ENCODE data around the gene MYOD1.

DNA sequence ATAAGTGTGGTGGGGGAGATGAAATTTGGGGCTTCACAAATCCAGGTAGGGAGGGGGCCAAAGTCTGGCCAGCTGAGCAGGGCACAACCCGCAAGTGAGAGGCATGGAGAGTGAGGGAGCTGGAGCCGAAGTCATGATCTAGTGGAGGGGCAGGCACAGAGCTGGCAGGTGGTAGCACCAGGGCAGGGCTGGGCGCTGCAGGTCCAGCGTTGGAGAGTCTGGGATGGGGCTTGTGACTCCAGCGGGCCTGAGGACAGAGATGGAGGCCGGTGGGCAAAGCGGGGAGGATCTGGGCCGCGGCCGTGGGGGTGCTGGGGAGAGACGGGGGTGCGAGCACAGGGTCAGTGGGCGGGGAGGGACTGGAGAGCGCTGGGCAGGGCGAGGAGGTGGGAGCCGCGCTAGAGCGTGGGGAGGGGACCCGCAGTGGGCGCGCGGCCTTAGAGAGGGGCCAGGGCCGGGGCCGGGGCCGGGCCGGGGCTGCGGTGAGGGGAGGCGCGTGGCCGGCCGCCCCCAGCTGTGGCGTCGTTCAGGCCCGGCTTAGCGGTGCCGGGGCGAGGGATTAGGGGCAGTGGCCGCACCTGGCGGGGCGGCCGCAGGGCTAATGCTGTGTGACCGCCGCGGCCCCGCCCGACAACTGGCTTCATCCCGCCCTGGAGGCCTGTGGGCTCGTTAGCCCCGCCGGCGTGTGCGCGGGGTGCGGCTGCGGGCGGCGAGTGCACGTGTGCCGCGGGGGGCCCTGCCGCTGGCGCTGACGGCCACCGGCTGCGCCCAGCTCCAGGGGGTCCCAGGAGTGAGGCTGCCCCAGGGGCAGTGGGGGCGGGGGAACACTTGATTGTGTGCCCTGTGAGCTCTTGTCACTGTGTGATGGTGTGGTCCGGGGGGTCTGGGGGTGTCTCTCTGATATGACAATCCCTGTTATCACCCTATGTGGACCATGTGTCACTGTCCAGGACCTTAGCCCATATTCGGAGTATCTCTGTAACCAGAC lies 23.6 kb upstream of the MYOD1 start:
- TF ChIP-seq, protein P1, sequence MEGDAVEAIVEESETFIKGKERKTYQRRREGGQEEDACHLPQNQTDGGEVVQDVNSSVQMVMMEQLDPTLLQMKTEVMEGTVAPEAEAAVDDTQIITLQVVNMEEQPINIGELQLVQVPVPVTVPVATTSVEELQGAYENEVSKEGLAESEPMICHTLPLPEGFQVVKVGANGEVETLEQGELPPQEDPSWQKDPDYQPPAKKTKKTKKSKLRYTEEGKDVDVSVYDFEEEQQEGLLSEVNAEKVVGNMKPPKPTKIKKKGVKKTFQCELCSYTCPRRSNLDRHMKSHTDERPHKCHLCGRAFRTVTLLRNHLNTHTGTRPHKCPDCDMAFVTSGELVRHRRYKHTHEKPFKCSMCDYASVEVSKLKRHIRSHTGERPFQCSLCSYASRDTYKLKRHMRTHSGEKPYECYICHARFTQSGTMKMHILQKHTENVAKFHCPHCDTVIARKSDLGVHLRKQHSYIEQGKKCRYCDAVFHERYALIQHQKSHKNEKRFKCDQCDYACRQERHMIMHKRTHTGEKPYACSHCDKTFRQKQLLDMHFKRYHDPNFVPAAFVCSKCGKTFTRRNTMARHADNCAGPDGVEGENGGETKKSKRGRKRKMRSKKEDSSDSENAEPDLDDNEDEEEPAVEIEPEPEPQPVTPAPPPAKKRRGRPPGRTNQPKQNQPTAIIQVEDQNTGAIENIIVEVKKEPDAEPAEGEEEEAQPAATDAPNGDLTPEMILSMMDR (IDR thresholded peaks at IDR 0.05), result no peak
- no peak for TF ChIP-seq POLR2A (IDR thresholded peaks at IDR 0.05)
- no peak for TF ChIP-seq POLR2AphosphoS5 (IDR thresholded peaks at IDR 0.05)
